ENCODE results near the gene PCDHGA12.

PCDHGA12 gene

DNA sequence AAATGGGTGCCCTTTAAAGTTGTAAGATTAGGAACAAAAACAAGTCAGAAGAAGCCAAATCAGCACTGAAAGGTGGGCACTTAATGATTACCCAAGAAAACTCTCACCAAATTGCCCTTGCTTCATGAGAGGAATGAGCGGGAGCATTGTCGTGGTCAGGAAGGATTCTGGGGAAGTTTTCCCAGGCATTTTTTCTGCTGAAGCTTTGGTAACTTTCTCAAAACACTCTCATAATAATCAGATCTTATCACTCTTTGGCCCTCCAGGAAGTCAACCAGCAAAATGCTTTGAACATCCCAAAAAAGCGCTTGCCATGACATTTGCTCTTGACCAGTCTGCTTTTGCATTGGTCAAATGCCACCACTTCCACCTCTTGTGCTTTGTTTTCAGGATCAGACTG, 35.0 kb downstream of the PCDHGA12 start:
- no peaks in the 10 kb centered on the region for H3K4me1 ChIP-seq (ENCODE audit: control insufficient read depth, insufficient read depth, low read length)
- no peak overlapping the region for H3K27ac ChIP-seq (ENCODE audit: low read depth, low read length)
- no peak overlapping the region for H3K4me3 ChIP-seq (ENCODE audit: low read depth, low read length)
- H3K36me3 ChIP-seq (ENCODE audit: control insufficient read depth, insufficient read depth, low read length), result no peaks in the 10 kb centered on the region
- no peaks in the 10 kb centered on the region for H3K9me3 ChIP-seq (ENCODE audit: control insufficient read depth, insufficient read depth, low read length)
- H3K27me3 ChIP-seq (ENCODE audit: control insufficient read depth, insufficient read depth, low read length), result no peaks in the 10 kb centered on the region
- no peak overlapping the region for H3K9ac ChIP-seq (ENCODE audit: low read depth, low read length)

DNA sequence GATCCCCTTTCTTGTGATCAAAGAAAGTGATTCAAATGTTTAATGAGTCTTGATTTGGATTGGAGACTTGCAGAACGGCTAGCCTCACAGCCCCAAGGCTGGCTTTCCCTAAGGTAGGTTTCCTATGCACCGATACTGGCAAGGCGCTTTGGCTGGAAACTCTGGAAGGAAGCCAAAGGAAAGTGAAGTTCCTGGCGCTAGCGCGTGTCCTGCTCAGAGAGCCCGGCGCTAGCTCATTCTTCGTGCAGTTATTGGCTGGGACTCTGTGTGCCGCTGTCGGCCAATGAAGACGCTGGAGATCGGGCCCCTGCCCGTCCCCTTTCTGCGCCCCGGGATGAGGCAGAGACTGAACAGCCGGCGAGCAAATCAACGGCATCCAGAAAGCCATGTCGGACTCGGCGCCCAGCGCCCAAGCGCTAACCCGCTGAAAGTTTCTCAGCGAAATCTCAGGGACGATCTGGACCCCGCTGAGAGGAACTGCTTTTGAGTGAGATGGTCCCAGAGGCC, 45.4 kb downstream of the PCDHGA12 start, which contains the start of gene PCDHGC3:
Gene PCDHGC3, plus strand, starts transcription at position 342 of the 507 bp plus-strand sequence. Its CDS starts 151 bp downstream, at position 493.
- H3K4me1 ChIP-seq (ENCODE audit: control insufficient read depth, insufficient read depth, low read length), result peaks cover 4% of the 10 kb centered on the region
- no peaks in the 10 kb centered on the region; the same call in 1 of the 2 replicates for H3K9me3 ChIP-seq (ENCODE audit: control insufficient read depth, insufficient read depth, low read length)
- peak within 1 kb of the TSS; percentile 40 for H3K27ac ChIP-seq (ENCODE audit: low read depth, low read length)
- H3K9ac ChIP-seq (ENCODE audit: low read depth, low read length), result peak within 1 kb of the TSS; percentile 53; the same call in 1 of the 2 replicates
- H3K4me3 ChIP-seq (ENCODE audit: low read depth, low read length), result peak within 1 kb of the TSS; percentile 75
- no peaks in the 10 kb centered on the region for H3K36me3 ChIP-seq (ENCODE audit: control insufficient read depth, insufficient read depth, low read length)
- H3K27me3 ChIP-seq (ENCODE audit: control insufficient read depth, insufficient read depth, low read length), result peaks cover 45% of the 10 kb centered on the region

DNA sequence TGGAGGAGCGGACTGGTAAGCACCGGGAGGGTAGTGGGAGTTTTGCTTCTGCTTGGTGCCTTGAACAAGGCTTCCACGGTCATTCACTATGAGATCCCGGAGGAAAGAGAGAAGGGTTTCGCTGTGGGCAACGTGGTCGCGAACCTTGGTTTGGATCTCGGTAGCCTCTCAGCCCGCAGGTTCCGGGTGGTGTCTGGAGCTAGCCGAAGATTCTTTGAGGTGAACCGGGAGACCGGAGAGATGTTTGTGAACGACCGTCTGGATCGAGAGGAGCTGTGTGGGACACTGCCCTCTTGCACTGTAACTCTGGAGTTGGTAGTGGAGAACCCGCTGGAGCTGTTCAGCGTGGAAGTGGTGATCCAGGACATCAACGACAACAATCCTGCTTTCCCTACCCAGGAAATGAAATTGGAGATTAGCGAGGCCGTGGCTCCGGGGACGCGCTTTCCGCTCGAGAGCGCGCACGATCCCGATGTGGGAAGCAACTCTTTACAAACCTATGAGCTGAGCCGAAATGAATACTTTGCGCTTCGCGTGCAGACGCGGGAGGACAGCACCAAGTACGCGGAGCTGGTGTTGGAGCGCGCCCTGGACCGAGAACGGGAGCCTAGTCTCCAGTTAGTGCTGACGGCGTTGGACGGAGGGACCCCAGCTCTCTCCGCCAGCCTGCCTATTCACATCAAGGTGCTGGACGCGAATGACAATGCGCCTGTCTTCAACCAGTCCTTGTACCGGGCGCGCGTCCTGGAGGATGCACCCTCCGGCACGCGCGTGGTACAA, 46.0 kb downstream of the PCDHGA12 start:
- no peaks in the 10 kb centered on the region for H3K36me3 ChIP-seq (ENCODE audit: control insufficient read depth, insufficient read depth, low read length)
- H3K4me1 ChIP-seq (ENCODE audit: control insufficient read depth, insufficient read depth, low read length), result peaks cover 4% of the 10 kb centered on the region
- peak overlapping the region; percentile 53; the same call in 1 of the 2 replicates for H3K9ac ChIP-seq (ENCODE audit: low read depth, low read length)
- peak overlapping the region; percentile 75 for H3K4me3 ChIP-seq (ENCODE audit: low read depth, low read length)
- H3K27ac ChIP-seq (ENCODE audit: low read depth, low read length), result peak overlapping the region; percentile 40
- peaks cover 45% of the 10 kb centered on the region for H3K27me3 ChIP-seq (ENCODE audit: control insufficient read depth, insufficient read depth, low read length)
- H3K9me3 ChIP-seq (ENCODE audit: control insufficient read depth, insufficient read depth, low read length), result no peaks in the 10 kb centered on the region; the same call in 1 of the 2 replicates

DNA sequence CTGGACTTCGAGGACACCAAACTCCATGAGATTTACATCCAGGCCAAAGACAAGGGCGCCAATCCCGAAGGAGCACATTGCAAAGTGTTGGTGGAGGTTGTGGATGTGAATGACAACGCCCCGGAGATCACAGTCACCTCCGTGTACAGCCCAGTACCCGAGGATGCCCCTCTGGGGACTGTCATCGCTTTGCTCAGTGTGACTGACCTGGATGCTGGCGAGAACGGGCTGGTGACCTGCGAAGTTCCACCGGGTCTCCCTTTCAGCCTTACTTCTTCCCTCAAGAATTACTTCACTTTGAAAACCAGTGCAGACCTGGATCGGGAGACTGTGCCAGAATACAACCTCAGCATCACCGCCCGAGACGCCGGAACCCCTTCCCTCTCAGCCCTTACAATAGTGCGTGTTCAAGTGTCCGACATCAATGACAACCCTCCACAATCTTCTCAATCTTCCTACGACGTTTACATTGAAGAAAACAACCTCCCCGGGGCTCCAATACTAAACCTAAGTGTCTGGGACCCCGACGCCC, 46.8 kb downstream of the PCDHGA12 start:
- peak overlapping the region; percentile 75; the same call in 1 of the 2 replicates for H3K4me3 ChIP-seq (ENCODE audit: low read depth, low read length)
- H3K4me1 ChIP-seq (ENCODE audit: control insufficient read depth, insufficient read depth, low read length), result peaks cover 4% of the 10 kb centered on the region
- no peak overlapping the region for H3K9ac ChIP-seq (ENCODE audit: low read depth, low read length)
- peaks cover 45% of the 10 kb centered on the region for H3K27me3 ChIP-seq (ENCODE audit: control insufficient read depth, insufficient read depth, low read length)
- no peaks in the 10 kb centered on the region; the same call in 1 of the 2 replicates for H3K9me3 ChIP-seq (ENCODE audit: control insufficient read depth, insufficient read depth, low read length)
- H3K36me3 ChIP-seq (ENCODE audit: control insufficient read depth, insufficient read depth, low read length), result no peaks in the 10 kb centered on the region
- no peak overlapping the region for H3K27ac ChIP-seq (ENCODE audit: low read depth, low read length)

DNA sequence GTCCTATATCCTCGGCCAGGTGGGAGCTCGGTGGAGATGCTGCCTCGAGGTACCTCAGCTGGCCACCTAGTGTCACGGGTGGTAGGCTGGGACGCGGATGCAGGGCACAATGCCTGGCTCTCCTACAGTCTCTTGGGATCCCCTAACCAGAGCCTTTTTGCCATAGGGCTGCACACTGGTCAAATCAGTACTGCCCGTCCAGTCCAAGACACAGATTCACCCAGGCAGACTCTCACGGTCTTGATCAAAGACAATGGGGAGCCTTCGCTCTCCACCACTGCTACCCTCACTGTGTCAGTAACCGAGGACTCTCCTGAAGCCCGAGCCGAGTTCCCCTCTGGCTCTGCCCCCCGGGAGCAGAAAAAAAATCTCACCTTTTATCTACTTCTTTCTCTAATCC, 47.5 kb downstream of the PCDHGA12 start:
- Histone ChIP-seq H3K4me3 (ENCODE audit: low read depth, low read length) (no peak overlapping the region), H3K27me3 (ENCODE audit: control insufficient read depth, insufficient read depth, low read length) (peaks cover 45% of the 10 kb centered on the region), H3K9me3 (ENCODE audit: control insufficient read depth, insufficient read depth, low read length) (no peaks in the 10 kb centered on the region; the same call in 1 of the 2 replicates), H3K9ac (ENCODE audit: low read depth, low read length) (no peak overlapping the region), H3K27ac (ENCODE audit: low read depth, low read length) (no peak overlapping the region), H3K4me1 (ENCODE audit: control insufficient read depth, insufficient read depth, low read length) (peaks cover 4% of the 10 kb centered on the region), H3K36me3 (ENCODE audit: control insufficient read depth, insufficient read depth, low read length) (no peaks in the 10 kb centered on the region)

DNA sequence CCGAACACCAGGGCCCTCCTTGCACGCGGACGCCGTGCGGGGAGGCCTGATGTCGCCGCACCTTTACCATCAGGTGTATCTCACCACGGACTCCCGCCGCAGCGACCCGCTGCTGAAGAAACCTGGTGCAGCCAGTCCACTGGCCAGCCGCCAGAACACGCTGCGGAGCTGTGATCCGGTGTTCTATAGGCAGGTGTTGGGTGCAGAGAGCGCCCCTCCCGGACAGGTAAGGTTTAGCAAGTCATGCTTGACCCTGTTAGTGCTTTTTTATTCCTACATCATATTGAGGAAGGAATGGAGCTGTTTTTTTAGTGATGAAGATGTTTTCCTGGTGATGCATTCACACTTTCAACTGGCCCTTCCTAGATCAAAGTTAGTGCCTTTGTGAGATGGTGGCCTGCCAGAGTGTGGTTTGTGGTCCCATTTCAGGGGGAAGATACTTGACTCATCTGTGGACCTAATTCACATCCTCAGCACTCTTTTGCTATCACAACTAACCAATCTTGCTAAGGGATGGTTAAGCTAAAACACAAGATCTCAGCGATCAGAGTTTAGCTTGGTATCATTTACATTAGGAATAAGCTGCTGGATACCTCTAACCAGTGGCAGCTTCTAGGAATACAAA, 48.1 kb downstream of the PCDHGA12 start:
- no peak overlapping the region for H3K4me3 ChIP-seq (ENCODE audit: low read depth, low read length)

DNA sequence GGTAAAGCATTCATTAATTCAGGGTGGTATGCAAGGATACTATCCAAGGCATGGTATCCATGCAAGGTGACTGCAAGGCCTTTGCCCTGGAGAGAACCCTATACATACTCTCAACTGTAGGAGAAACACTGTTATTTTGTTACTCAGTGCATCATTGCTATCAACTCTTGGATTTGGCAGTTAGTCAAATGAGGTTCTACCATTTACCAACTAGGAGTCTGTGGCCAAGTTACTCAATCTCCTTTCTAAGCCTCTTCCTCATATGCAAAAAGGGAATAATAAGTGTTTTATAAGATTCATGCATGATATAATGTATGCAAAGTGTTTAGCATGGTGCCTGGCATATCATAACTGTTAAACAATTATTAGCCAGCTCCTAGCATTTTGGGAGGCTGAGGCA, 49.5 kb downstream of the PCDHGA12 start:
- Histone ChIP-seq H3K27ac (ENCODE audit: low read depth, low read length) (no peak overlapping the region), H3K9ac (ENCODE audit: low read depth, low read length) (no peak overlapping the region), H3K4me1 (ENCODE audit: control insufficient read depth, insufficient read depth, low read length) (peaks cover 17% of the 10 kb centered on the region), H3K4me3 (ENCODE audit: low read depth, low read length) (no peak overlapping the region), H3K9me3 (ENCODE audit: control insufficient read depth, insufficient read depth, low read length) (no peaks in the 10 kb centered on the region; the same call in 1 of the 2 replicates), H3K27me3 (ENCODE audit: control insufficient read depth, insufficient read depth, low read length) (peaks cover 37% of the 10 kb centered on the region), H3K36me3 (ENCODE audit: control insufficient read depth, insufficient read depth, low read length) (no peaks in the 10 kb centered on the region)

More for the DNA sequence above, 48.1 kb downstream of the PCDHGA12 start:
- peaks cover 6% of the 10 kb centered on the region for H3K4me1 ChIP-seq (ENCODE audit: control insufficient read depth, insufficient read depth, low read length)
- no peaks in the 10 kb centered on the region; the same call in 1 of the 2 replicates for H3K9me3 ChIP-seq (ENCODE audit: control insufficient read depth, insufficient read depth, low read length)
- no peaks in the 10 kb centered on the region for H3K36me3 ChIP-seq (ENCODE audit: control insufficient read depth, insufficient read depth, low read length)
- no peak overlapping the region for H3K27ac ChIP-seq (ENCODE audit: low read depth, low read length)
- H3K27me3 ChIP-seq (ENCODE audit: control insufficient read depth, insufficient read depth, low read length), result peaks cover 45% of the 10 kb centered on the region
- no peak overlapping the region for H3K9ac ChIP-seq (ENCODE audit: low read depth, low read length)
